ELR (cell line): ENCODE measurements around the gene IFI16.
"Not testable (repeated sequence)": the region's sequence is repeated elsewhere in the genome, so short reads cannot be mapped to it uniquely, and the experiment has no call there.

Experiments
- DNase-seq: peaks from one replicate; pipeline ENCODE4 v3.0.0-alpha.2; 2015; ENCODE audit warnings: low read depth

Gene IFI16

GRCh38 chr1:159009704-159010361, at the start of gene IFI16:
Gene IFI16, plus strand, starts transcription at chr1:159009907. Its CDS starts 4,774 bp downstream, at chr1:159014681.
- peak; percentile 96 for DNase-seq

GRCh38 chr1:158961178-158961577, 48.5 kb upstream of the IFI16 start:
- peak; percentile 20 for DNase-seq

GRCh38 chr1:158962983-158963382, 46.7 kb upstream of the IFI16 start:
- DNase-seq = no peak

- DNase-seq = peak; percentile 1
Measured at GRCh38 chr1:158969166-158969565, 40.5 kb upstream of the IFI16 start.

- peak; percentile 22 for DNase-seq
Measured at GRCh38 chr1:158969855-158970254, 39.9 kb upstream of the IFI16 start.

GRCh38 chr1:158972841-158973240, 36.9 kb upstream of the IFI16 start:
- DNase-seq = peak; percentile 20

- DNase-seq = no peak
Measured at GRCh38 chr1:158976219-158976618, 33.5 kb upstream of the IFI16 start.

GRCh38 chr1:158978730-158979129, 31.0 kb upstream of the IFI16 start:
- no peak for DNase-seq

- DNase-seq = no peak
Measured at GRCh38 chr1:158979229-158979628, 30.5 kb upstream of the IFI16 start.

GRCh38 chr1:158983235-158983634, 26.5 kb upstream of the IFI16 start:
- no peak for DNase-seq

- no peak for DNase-seq
Measured at GRCh38 chr1:158984386-158984785, 25.3 kb upstream of the IFI16 start.

GRCh38 chr1:158989424-158989823, 20.3 kb upstream of the IFI16 start:
- no peak for DNase-seq

GRCh38 chr1:158992787-158993312, 16.9 kb upstream of the IFI16 start:
- DNase-seq = no peak

- DNase-seq = no peak
Measured at GRCh38 chr1:158996998-158997397, 12.7 kb upstream of the IFI16 start.

GRCh38 chr1:158998037-158998780, 11.5 kb upstream of the IFI16 start:
- no peak for DNase-seq

GRCh38 chr1:158998781-158999161, 10.9 kb upstream of the IFI16 start:
- peak; percentile 71 for DNase-seq

GRCh38 chr1:158999316-159000069, 10.2 kb upstream of the IFI16 start:
- DNase-seq = peak; percentile 88

- no peak for DNase-seq
Measured at GRCh38 chr1:159000070-159000409, 9.7 kb upstream of the IFI16 start.

GRCh38 chr1:159000625-159001024, 9.1 kb upstream of the IFI16 start:
- peak; percentile 93 for DNase-seq

- no peak for DNase-seq
Measured at GRCh38 chr1:159005161-159005560, 4.5 kb upstream of the IFI16 start.

GRCh38 chr1:159005676-159006075, 4.0 kb upstream of the IFI16 start:
- no peak for DNase-seq

GRCh38 chr1:159006210-159006807, 3.4 kb upstream of the IFI16 start:
- DNase-seq = not testable (repeated sequence)
